ENCODE measurements around the gene PRRX2. TPM values are rescaled to one million over a fixed set of nuclear protein-coding genes. Genes with fewer than 3 reads are reported as not detected.

Gene PRRX2
- total and polyA plus RNA-seq, 2 of the 4 experiments (the other 2 are of a cell fraction), result 12.7 to 35.5 TPM

GRCh38 chr9:129669141-129669718, 3.8 kb downstream of the PRRX2 start:
- Histone ChIP-seq H3K56ac (ENCODE audit: extremely low read depth, insufficient read depth, low read length) (no peak overlapping the region), H4K8ac (ENCODE audit: low read depth in 2 of 2, low read length in 2 of 2) (peak overlapping the region in 1 of 2 experiments; percentile 61; a peak in 2 of 4 replicates), H2AK9ac (replicated peaks; ENCODE audit: low read depth, low read length, poor library complexity) (peak overlapping the region; percentile 18), H3K4ac (ENCODE audit: low read depth, low read length) (peak overlapping the region; percentile 75), H2BK5ac (ENCODE audit: low read depth, low read length, poor library complexity, severe bottlenecking) (peak overlapping the region; percentile 64), H2BK15ac (ENCODE audit: low read depth, low read length) (peak overlapping the region; percentile 4; the same call in 1 of the 3 replicates), H4K20me1 (ENCODE audit: insufficient read depth, low read length) (peaks cover 39% of the 10 kb centered on the region), H3K9me3 (ENCODE audit: control insufficient read depth, insufficient read depth, low read length) (no peaks in the 10 kb centered on the region), H3K9ac (ENCODE audit: low read depth, low read length) (peak overlapping the region; percentile 20; the same call in 1 of the 2 replicates), H3K79me1 (ENCODE audit: low read depth in 1 of 2, low read length in 2 of 2) (peaks cover 10 to 72% of the 10 kb centered on the region in 2 experiments; a peak in 3 of 4 replicates), H3K9me1 (ENCODE audit: insufficient read depth, low read length) (peaks cover 11% of the 10 kb centered on the region), H3K4me1 (ENCODE audit: control insufficient read depth, insufficient read depth, low read length) (peaks cover 33% of the 10 kb centered on the region), H2BK120ac (ENCODE audit: low read depth, low read length) (peak overlapping the region; percentile 84), H3K4me2 (ENCODE audit: low read depth, low read length) (peak overlapping the region; percentile 19), H2BK20ac (ENCODE audit: low read depth, low read length) (peak overlapping the region; percentile 64; the same call in 1 of the 2 replicates), H4K91ac (ENCODE audit: insufficient read depth, low read depth, low read length) (peak overlapping the region; percentile 77), H2AK5ac (ENCODE audit: low read depth, low read length) (peak overlapping the region; percentile 80; the same call in 1 of the 2 replicates), H3K23ac (ENCODE audit: low read depth, low read length) (no peak overlapping the region), H3K14ac (replicated peaks; ENCODE audit: low read depth, low read length) (peak overlapping the region; percentile 34; the same call in 1 of the 2 replicates), H3K36me3 (ENCODE audit: control insufficient read depth, insufficient read depth, low read length) (peaks cover 16% of the 10 kb centered on the region), H3K18ac (ENCODE audit: low read depth, low read length) (peak overlapping the region; percentile 8; the same call in 1 of the 2 replicates), H3K27ac (ENCODE audit: insufficient read depth, low read length) (peak overlapping the region; percentile 71), H4K5ac (ENCODE audit: low read depth, low read length) (peak overlapping the region; percentile 32; the same call in 1 of the 2 replicates), H2AFZ (replicated peaks; ENCODE audit: low read length, poor library complexity) (no peak overlapping the region), H3K4me3 (ENCODE audit: insufficient read depth, low read depth, low read length) (no peak overlapping the region), H3K27me3 (ENCODE audit: control insufficient read depth, insufficient read depth, low read length) (no peaks in the 10 kb centered on the region)
- ChIA-PET CTCF (no interaction called here), POLR2A (ENCODE audit: unreplicated experiment) (no interaction called here)
- no TSS peak for BruUV-seq (replicated peaks)
- dilution Hi-C loops (cut with HindIII; ENCODE audit: low sequenced_read_pairs, unreplicated experiment), result no loop called here
- WGBS, 2 experiments (ENCODE audit: extremely low coverage in 2 of 2, insufficient read length in 1 of 2), result 80% methylated on average over 2 of the region's 17 CpGs; no CpG with 5 or more reads in 1 of the 2 experiments
- peak; percentile 91 for DNase-seq
- ATAC-seq (ENCODE audit: low read depth), result peak; percentile 62
- in situ Hi-C loops (cut with MboI; ENCODE audit: low sequenced_read_pairs), result no loop called here
- TF ChIP-seq CEBPB (IDR thresholded peaks at IDR 0.05; ENCODE audit: low read depth, low read length) (0 out of 2 replicates have a peak, but pooled peaks have one; percentile 22), BHLHE40 (IDR thresholded peaks at IDR 0.05; ENCODE audit: low read depth, low read length) (peak; percentile 90), RAD21 (IDR thresholded peaks at IDR 0.05; ENCODE audit: low read length) (peak; percentile 27; the same call in 1 of the 2 replicates), CTCF (conservative IDR thresholded peaks at IDR 0.05; ENCODE audit: low read depth, low read length) (0 out of 2 replicates have a peak, but pooled peaks have one; percentile 6), FOS (IDR thresholded peaks at IDR 0.05; ENCODE audit: low read depth, low read length) (peak; percentile 65), MAFK (IDR thresholded peaks at IDR 0.05; ENCODE audit: low read depth, low read length) (no peak; the same call in 1 of the 2 replicates), SMC3 (IDR thresholded peaks at IDR 0.05; ENCODE audit: low read depth, low read length) (no peak), NFE2L2 (IDR thresholded peaks at IDR 0.05; ENCODE audit: low read depth, low read length) (no peak), POLR2A (IDR thresholded peaks at IDR 0.05; ENCODE audit: low read depth, low read length) (peak; percentile 48; the same call in 1 of the 2 replicates), MXI1 (IDR thresholded peaks at IDR 0.05; ENCODE audit: borderline replicate concordance, low read depth, low read length) (peak; percentile 82), MAZ (IDR thresholded peaks at IDR 0.05; ENCODE audit: borderline replicate concordance, low read depth, low read length) (peak; percentile 60; the same call in 1 of the 2 replicates)
- intact Hi-C loops (cut with micrococcal nuclease), result loop anchor here (5.0 kb wide), 1 partner anchor 43 kb away; no protein-coding TSS in a partner anchor

Data from IMR-90 (cell line).